Neural crest cell (in vitro differentiated cells): Measurements from ENCODE around the gene SDK1. TPM values are rescaled to one million over a fixed set of nuclear protein-coding genes. Genes with fewer than 3 reads are reported as not detected.
A peak's percentile ranks its signal among the peaks of the same experiment; 100 is the strongest.

Experiments used
- DNase-seq: peaks from one replicate; pipeline ENCODE4 v3.0.0; 2021; ENCODE audit warnings: low read depth, mixed read lengths, low spot score
- H3K27ac Mint-ChIP-seq: one replicate; pipeline ENCODE4 v1.8.0; 2021; ENCODE audit warnings: mild to moderate bottlenecking, mixed read lengths; ENCODE audit not compliant: unreplicated experiment
- H3K27me3 Mint-ChIP-seq: 2 replicates; pipeline ENCODE4 v1.8.0; 2021; ENCODE audit warnings: low read depth, mild to moderate bottlenecking, mixed read lengths
- H3K36me3 Mint-ChIP-seq: 2 replicates; pipeline ENCODE4 v1.8.0; 2021; ENCODE audit warnings: low read depth, mild to moderate bottlenecking, mixed read lengths
- H3K4me1 Mint-ChIP-seq: 2 replicates; pipeline ENCODE4 v1.8.0; 2021; ENCODE audit warnings: mixed read lengths
- H3K4me3 Mint-ChIP-seq: one replicate; pipeline ENCODE4 v1.8.0; 2021; ENCODE audit warnings: mild to moderate bottlenecking, mixed read lengths
- H3K9me3 Mint-ChIP-seq: 2 replicates; pipeline ENCODE4 v1.8.0; 2021; ENCODE audit warnings: mixed read lengths
- CTCF ChIP-seq: fragments of 200-600 bp; sonication (generic); conservative IDR thresholded peaks from 2 replicates; pipeline ENCODE4 v1.5.0; 2021; ENCODE audit warnings: antibody characterized with exemption, mild to moderate bottlenecking
- total RNA-seq: library from RNA; stranded (reverse); gene quantifications from 2 replicates; pipeline ENCODE4 v1.2.1, GENCODE V29; 2021

The SDK1 gene
- total RNA-seq, 1 donor from 2014 or later: 11.6 TPM

DNA sequence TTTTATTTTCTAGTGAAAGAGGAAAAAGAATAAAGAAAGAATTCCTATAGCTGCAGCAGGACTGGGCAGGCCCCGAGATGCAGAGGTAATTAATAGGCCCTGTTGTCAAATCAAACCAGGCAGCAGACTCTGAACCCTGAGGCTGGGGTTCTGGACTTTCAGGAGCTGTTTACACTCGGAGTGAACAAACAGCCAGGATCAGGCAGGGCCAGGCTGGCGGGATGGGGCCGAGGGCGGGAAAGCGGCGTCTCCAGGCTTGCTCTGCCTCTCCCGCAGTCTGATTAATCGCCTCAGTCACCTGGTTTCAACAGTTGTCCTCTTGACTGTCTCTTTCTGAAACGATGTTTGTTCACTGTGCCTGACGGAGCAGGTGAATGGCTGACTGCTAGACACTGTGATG lies 705.6 kb downstream of the SDK1 start:
- TF ChIP-seq CTCF: no peak
- Mint-ChIP-seq H3K9me3 (no peaks in the 10 kb centered on the region), H3K27me3 (no peaks in the 10 kb centered on the region), H3K4me3 (no peak overlapping the region), H3K4me1 (peaks cover 27% of the 10 kb centered on the region), H3K27ac (no peak overlapping the region), H3K36me3 (no peaks in the 10 kb centered on the region)
- DNase-seq: no peak

- H3K27ac Mint-ChIP-seq: no peak overlapping the region
- no peaks in the 10 kb centered on the region for H3K9me3 Mint-ChIP-seq
- no peak for TF ChIP-seq CTCF
- no peaks in the 10 kb centered on the region for H3K27me3 Mint-ChIP-seq
- peaks cover 37% of the 10 kb centered on the region for H3K4me1 Mint-ChIP-seq
- DNase-seq: no peak
- H3K4me3 Mint-ChIP-seq: no peak overlapping the region
- no peaks in the 10 kb centered on the region for H3K36me3 Mint-ChIP-seq
These were observed 708.4 kb downstream of the SDK1 start for GRCh38 chr7:4009211-4010060.

DNA sequence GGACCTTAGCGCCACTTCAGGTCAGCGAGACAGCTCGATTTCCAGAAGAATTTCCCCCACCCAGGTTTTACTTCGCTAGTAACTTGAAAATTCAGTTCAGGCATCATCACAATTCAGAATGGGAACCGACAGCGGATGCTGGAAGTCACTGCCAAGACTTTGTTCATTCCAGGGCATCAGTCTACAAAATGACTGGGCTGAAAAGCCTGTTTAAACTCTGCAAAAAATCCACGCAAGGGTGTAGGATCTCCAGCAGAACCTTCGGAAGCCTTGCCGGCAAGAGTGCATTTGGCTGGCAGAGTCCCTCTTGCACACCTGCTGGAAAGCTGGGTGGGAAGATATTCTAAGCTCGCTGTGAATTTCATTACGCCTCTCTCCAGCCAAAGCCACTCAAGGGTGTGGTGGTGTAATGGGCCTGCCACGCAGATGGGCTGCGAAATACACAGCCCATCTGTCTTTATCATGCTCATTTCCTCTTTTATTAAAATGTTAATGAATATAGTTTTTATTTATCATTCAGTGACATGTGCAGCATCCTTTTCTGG lies 709.1 kb downstream of the SDK1 start:
- no peaks in the 10 kb centered on the region for H3K9me3 Mint-ChIP-seq
- no peak for TF ChIP-seq CTCF
- H3K36me3 Mint-ChIP-seq: no peaks in the 10 kb centered on the region
- no peak for DNase-seq
- H3K27me3 Mint-ChIP-seq: no peaks in the 10 kb centered on the region
- H3K4me1 Mint-ChIP-seq: peaks cover 44% of the 10 kb centered on the region
- H3K27ac Mint-ChIP-seq: no peak overlapping the region
- H3K4me3 Mint-ChIP-seq: no peak overlapping the region

- Mint-ChIP-seq H3K27ac (no peak overlapping the region), H3K27me3 (no peaks in the 10 kb centered on the region), H3K36me3 (peaks cover 2% of the 10 kb centered on the region), H3K4me3 (no peak overlapping the region), H3K9me3 (no peaks in the 10 kb centered on the region), H3K4me1 (peaks cover 45% of the 10 kb centered on the region)
- no peak for TF ChIP-seq CTCF
- no peak for DNase-seq
These were observed 710.0 kb downstream of the SDK1 start for GRCh38 chr7:4010923-4011656.

DNA sequence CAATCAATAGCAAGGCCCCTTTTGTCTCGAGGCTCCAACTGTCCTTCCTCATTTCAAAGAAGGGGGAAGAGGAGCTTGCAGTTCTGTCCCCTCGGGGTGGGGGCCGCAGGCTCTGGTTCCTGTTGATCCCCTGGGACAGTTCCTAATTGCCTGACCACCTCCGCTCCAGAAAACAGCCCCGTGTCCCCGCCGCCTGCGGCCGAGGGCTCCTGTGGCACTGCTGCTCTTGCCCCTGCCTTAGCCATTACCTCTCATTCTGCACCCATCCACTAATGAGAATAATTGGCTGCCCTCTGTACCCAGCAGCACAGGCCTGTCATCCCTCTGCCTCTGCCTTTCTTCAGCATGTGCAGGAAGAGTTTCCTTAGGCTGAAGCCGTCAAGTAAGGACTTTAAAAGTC lies 712.7 kb downstream of the SDK1 start:
- H3K27me3 Mint-ChIP-seq: no peaks in the 10 kb centered on the region
- peak overlapping the region; percentile 45 for H3K27ac Mint-ChIP-seq
- H3K4me3 Mint-ChIP-seq: no peak overlapping the region
- peaks cover 38% of the 10 kb centered on the region for H3K4me1 Mint-ChIP-seq
- TF ChIP-seq CTCF: no peak
- H3K36me3 Mint-ChIP-seq: peaks cover 24% of the 10 kb centered on the region
- no peak for DNase-seq
- H3K9me3 Mint-ChIP-seq: peaks cover 8% of the 10 kb centered on the region
